Measurements from ENCODE around the gene RAD51B. TPM values are rescaled to one million over a fixed set of nuclear protein-coding genes. Genes with fewer than 3 reads are reported as not detected.

Gene RAD51B
- total RNA-seq, 3 donors from 2014 or later, result 10.6 to 77.6 (median 33.8) TPM

DNA sequence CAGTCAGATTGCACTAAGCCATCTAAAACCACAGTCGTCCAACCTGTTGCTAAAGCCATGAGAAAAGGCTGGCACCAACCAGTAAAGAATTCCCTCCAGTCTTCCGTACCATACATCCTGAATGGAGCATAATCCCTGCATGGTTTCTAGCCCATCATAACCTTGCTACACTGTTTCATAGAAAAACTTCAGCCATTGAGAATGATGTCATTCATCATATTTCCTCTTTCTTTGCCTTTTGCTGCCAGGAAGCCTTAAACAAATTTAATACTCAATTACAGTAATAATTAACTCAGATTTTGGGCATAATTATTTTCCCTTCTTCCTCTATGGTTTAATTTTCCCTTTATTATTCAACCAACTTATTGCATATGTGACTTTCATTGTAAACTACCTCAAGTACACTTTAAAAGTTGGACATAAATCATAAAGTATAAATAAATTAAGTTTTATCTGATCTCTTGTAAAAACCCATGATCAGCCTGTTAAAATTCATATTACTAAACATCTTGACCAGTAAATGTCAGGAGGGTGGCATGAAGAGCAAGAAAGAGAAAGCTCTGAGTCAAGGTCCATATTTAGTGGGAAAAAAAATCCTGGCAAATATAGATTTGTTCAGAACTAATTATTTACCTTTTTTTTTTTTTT lies 708.6 kb downstream of the RAD51B start:
- H3K27ac ChIP-seq, result peak overlapping the region in 1 of 2 donors; percentile 80
- peaks cover 0 to 10% of the 10 kb centered on the region in 2 donors for H3K9me3 ChIP-seq
- no peak for DNase-seq (ENCODE audit: low spot score in 2 of 2)
- TF ChIP-seq POLR2A (IDR thresholded peaks at IDR 0.05) (no peak), POLR2AphosphoS5 (IDR thresholded peaks at IDR 0.05) (no peak)
- TF ChIP-seq, protein P1, sequence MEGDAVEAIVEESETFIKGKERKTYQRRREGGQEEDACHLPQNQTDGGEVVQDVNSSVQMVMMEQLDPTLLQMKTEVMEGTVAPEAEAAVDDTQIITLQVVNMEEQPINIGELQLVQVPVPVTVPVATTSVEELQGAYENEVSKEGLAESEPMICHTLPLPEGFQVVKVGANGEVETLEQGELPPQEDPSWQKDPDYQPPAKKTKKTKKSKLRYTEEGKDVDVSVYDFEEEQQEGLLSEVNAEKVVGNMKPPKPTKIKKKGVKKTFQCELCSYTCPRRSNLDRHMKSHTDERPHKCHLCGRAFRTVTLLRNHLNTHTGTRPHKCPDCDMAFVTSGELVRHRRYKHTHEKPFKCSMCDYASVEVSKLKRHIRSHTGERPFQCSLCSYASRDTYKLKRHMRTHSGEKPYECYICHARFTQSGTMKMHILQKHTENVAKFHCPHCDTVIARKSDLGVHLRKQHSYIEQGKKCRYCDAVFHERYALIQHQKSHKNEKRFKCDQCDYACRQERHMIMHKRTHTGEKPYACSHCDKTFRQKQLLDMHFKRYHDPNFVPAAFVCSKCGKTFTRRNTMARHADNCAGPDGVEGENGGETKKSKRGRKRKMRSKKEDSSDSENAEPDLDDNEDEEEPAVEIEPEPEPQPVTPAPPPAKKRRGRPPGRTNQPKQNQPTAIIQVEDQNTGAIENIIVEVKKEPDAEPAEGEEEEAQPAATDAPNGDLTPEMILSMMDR (IDR thresholded peaks at IDR 0.05), result no peak
- H3K4me1 ChIP-seq, result peaks cover 0 to 11% of the 10 kb centered on the region in 2 donors
- H3K36me3 ChIP-seq, result no peaks in the 10 kb centered on the region
- no peaks in the 10 kb centered on the region for H3K27me3 ChIP-seq
- intact Hi-C loops (cut with DNase I; ENCODE audit: low total_unique reads), result no loop called here
- H3K4me3 ChIP-seq, result no peak overlapping the region

DNA sequence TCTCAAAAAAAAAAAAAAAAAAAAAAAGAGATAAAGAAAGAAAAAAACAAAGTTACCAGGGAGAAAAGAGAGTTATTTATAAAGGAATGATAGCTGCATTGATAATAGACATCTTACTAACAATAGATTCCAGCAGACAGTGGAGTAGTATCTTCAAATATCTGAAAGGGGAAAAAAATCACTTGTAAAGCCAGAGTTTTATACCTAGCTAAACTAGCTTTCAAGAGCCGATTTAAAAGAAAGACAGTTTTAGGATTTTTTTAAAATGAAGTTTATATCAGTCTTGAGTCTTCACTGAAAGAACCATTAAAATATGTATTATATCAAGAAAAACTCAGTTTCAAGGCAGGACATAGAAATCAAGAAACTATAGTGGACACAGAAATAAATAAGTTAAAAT lies 710.9 kb downstream of the RAD51B start:
- intact Hi-C loops (cut with DNase I; ENCODE audit: low total_unique reads), result no loop called here
- no peak overlapping the region for H3K4me3 ChIP-seq
- H3K27ac ChIP-seq, result no peak overlapping the region
- H3K9me3 ChIP-seq, result peaks cover 0 to 10% of the 10 kb centered on the region in 2 donors
- no peak for DNase-seq (ENCODE audit: low spot score in 2 of 2)
- H3K27me3 ChIP-seq, result no peaks in the 10 kb centered on the region
- TF ChIP-seq, protein P1 (IDR thresholded peaks at IDR 0.05), result no peak
- no peak for TF ChIP-seq POLR2A (IDR thresholded peaks at IDR 0.05)
- no peak for TF ChIP-seq POLR2AphosphoS5 (IDR thresholded peaks at IDR 0.05)
- peaks cover 0 to 11% of the 10 kb centered on the region in 2 donors for H3K4me1 ChIP-seq
- no peaks in the 10 kb centered on the region for H3K36me3 ChIP-seq

DNA sequence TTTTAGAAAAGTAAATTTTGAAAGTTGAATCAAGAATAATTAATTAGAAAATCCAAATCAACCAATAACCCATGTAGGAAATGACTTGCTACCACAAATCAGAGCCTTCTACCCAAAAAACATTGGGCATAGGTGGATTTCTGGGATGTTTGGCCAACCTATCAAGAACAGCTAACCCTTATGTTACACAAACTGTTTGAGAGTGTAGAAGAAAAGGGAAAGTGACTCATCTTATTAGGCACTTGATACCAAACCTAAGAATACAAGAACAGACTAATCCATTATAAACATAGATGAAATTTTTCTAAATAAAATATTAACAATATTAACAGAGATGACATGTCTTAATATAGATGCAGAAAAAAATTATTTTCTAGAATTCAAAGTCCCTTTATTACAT lies 712.9 kb downstream of the RAD51B start:
- peaks cover 0 to 10% of the 10 kb centered on the region in 2 donors for H3K9me3 ChIP-seq
- H3K4me3 ChIP-seq, result no peak overlapping the region
- TF ChIP-seq, protein P1 (IDR thresholded peaks at IDR 0.05), result no peak
- TF ChIP-seq POLR2AphosphoS5 (IDR thresholded peaks at IDR 0.05), result no peak
- no peak for TF ChIP-seq POLR2A (IDR thresholded peaks at IDR 0.05)
- no peaks in the 10 kb centered on the region for H3K27me3 ChIP-seq
- DNase-seq (ENCODE audit: low spot score in 2 of 2), result no peak
- intact Hi-C loops (cut with DNase I; ENCODE audit: low total_unique reads), result no loop called here
- H3K36me3 ChIP-seq, result no peaks in the 10 kb centered on the region
- H3K4me1 ChIP-seq, result peaks cover 0 to 9% of the 10 kb centered on the region in 2 donors
- no peak overlapping the region for H3K27ac ChIP-seq

DNA sequence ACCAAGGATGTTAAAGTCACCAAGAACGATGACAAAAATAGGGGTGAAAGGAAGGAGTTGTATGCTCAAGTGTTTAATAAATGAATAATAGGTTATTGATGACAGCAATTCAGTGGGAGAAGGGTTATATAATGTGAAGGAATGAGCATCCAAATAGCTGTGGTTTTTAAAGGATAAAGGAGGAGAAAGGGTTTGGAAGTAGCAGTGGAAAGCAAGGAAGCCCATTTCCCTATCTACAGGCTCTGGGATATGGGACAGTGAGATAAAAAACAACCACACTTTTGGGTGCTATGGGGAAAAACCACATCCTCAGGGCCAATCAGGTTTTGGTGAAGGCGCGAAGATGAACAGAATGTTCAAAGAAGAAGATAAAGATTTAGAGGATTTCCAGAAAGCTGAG lies 714.7 kb downstream of the RAD51B start:
- H3K4me1 ChIP-seq, result no peaks in the 10 kb centered on the region
- H3K27ac ChIP-seq, result no peak overlapping the region
- intact Hi-C loops (cut with DNase I; ENCODE audit: low total_unique reads), result no loop called here
- H3K4me3 ChIP-seq, result no peak overlapping the region
- H3K9me3 ChIP-seq, result peaks cover 0 to 10% of the 10 kb centered on the region in 2 donors
- no peak for DNase-seq (ENCODE audit: low spot score in 2 of 2)
- no peaks in the 10 kb centered on the region for H3K27me3 ChIP-seq
- no peak for TF ChIP-seq POLR2A (IDR thresholded peaks at IDR 0.05)
- TF ChIP-seq, protein P1 (IDR thresholded peaks at IDR 0.05), result no peak
- no peak for TF ChIP-seq POLR2AphosphoS5 (IDR thresholded peaks at IDR 0.05)
- H3K36me3 ChIP-seq, result no peaks in the 10 kb centered on the region

DNA sequence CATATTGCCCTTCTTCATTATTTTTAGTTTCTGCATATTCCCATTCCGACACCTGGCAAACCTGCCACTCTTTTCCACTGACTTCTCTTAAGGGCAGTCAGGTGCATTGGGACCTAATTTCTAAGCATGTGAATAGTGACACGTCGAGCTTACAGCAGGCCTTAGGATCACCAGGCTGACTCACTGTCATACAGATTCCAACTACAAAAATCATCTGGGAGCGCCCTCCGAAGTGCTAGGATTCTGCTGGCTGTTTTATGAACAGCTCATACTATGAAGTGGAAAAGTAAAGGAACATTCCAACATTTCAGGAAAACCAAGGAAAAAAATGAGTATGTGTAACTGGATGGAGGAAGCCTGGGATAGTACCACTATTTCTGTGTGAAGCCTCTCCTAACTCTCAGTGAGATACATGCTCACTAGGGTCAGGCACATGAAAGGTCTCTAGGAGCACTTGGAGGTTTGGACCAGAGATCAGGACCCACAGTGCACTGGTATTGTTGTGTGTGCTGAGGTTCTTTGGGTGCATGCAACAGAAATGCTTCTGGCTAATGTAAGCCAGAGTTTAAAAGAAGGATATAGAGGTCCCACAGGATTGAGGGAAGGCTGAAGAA lies 715.9 kb downstream of the RAD51B start:
- Histone ChIP-seq H3K36me3 (no peaks in the 10 kb centered on the region), H3K27ac (no peak overlapping the region)

More for the DNA sequence above, 715.9 kb downstream of the RAD51B start:
- TF ChIP-seq POLR2AphosphoS5 (IDR thresholded peaks at IDR 0.05) (no peak), POLR2A (IDR thresholded peaks at IDR 0.05) (no peak)
- TF ChIP-seq, protein P1 (IDR thresholded peaks at IDR 0.05), result no peak
- Histone ChIP-seq H3K27me3 (no peaks in the 10 kb centered on the region), H3K9me3 (peaks cover 0 to 9% of the 10 kb centered on the region in 2 donors), H3K4me3 (no peak overlapping the region), H3K4me1 (no peaks in the 10 kb centered on the region)
- DNase-seq (ENCODE audit: low spot score in 2 of 2), result no peak
- intact Hi-C loops (cut with DNase I; ENCODE audit: low total_unique reads), result no loop called here
